Measurements from ENCODE around the gene FOXO1. TPM values are rescaled to one million over a fixed set of nuclear protein-coding genes. Genes with fewer than 3 reads are reported as not detected.

Gene FOXO1
- total and polyA plus RNA-seq, 9 of the 15 experiments (the other 6 are each of a cell fraction or from before 2014, with no cell fraction given) = 0.04 to 0.73 (median 0.20) TPM

DNA sequence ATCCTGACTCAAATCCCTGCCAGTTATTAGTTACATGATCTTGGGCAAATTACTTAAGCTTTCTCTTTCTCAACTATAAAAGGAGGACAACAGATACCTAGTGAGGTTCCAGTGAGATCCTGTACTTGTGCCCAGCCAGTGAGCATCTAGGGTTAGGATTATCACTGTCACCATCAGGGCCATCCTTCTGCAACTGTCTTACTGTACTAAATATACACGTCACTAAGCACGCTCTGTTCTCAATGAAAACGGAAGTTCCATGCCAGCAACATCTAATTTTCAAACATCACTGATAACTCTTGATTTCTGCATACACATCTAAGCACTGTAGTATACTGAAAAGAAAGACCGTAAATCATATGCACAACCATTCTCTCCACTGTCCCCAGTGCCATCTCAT is 70.0 kb downstream of the FOXO1 start:
- no TSS peak for BruUV-seq (replicated peaks)
- no peak overlapping the region for H3K4me3 ChIP-seq
- CTCF ChIA-PET (ENCODE audit: low intra/inter-chr PET ratio) = no interaction called here
- peaks cover 0 to 6% of the 10 kb centered on the region in 2 experiments; a peak in 1 of 5 replicates for H3K27me3 ChIP-seq (ENCODE audit: control insufficient read depth in 2 of 2, insufficient read depth in 2 of 2, low read length in 2 of 2)
- intact Hi-C loops (cut with micrococcal nuclease) = no loop called here
- no peaks in the 10 kb centered on the region for H3K9me3 ChIP-seq (replicated peaks; ENCODE audit: control insufficient read depth, insufficient read depth, low read depth, low read length)
- POLR2A ChIA-PET = no interaction called here
- no peak overlapping the region for H3K27ac ChIP-seq (ENCODE audit: extremely low read depth, low read depth, low read length)
- FAIRE-seq (no peak), ATAC-seq (no peak), DNase-seq (ENCODE audit: extremely low read depth in 1 of 4, low spot score in 3 of 4) (no peak)
- in situ Hi-C loops (cut with MboI) = no loop called here
- H2AFZ ChIP-seq (ENCODE audit: low read depth, low read length) = no peak overlapping the region
- TF ChIP-seq, protein P1, sequence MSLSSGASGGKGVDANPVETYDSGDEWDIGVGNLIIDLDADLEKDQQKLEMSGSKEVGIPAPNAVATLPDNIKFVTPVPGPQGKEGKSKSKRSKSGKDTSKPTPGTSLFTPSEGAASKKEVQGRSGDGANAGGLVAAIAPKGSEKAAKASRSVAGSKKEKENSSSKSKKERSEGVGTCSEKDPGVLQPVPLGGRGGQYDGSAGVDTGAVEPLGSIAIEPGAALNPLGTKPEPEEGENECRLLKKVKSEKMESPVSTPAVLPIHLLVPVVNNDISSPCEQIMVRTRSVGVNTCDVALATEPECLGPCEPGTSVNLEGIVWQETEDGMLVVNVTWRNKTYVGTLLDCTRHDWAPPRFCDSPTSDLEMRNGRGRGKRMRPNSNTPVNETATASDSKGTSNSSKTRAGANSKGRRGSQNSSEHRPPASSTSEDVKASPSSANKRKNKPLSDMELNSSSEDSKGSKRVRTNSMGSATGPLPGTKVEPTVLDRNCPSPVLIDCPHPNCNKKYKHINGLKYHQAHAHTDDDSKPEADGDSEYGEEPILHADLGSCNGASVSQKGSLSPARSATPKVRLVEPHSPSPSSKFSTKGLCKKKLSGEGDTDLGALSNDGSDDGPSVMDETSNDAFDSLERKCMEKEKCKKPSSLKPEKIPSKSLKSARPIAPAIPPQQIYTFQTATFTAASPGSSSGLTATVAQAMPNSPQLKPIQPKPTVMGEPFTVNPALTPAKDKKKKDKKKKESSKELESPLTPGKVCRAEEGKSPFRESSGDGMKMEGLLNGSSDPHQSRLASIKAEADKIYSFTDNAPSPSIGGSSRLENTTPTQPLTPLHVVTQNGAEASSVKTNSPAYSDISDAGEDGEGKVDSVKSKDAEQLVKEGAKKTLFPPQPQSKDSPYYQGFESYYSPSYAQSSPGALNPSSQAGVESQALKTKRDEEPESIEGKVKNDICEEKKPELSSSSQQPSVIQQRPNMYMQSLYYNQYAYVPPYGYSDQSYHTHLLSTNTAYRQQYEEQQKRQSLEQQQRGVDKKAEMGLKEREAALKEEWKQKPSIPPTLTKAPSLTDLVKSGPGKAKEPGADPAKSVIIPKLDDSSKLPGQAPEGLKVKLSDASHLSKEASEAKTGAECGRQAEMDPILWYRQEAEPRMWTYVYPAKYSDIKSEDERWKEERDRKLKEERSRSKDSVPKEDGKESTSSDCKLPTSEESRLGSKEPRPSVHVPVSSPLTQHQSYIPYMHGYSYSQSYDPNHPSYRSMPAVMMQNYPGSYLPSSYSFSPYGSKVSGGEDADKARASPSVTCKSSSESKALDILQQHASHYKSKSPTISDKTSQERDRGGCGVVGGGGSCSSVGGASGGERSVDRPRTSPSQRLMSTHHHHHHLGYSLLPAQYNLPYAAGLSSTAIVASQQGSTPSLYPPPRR (CRISPR knock-in tag; IDR thresholded peaks at IDR 0.05; ENCODE audit: borderline replicate concordance) = no peak
- TF ChIP-seq HNRNPLL (IDR thresholded peaks at IDR 0.05; ENCODE audit: low read depth, low read length, poor library complexity, severe bottlenecking) (no peak), CAMTA2 (CRISPR knock-in tag; conservative IDR thresholded peaks at IDR 0.05) (no peak), ZBTB17 (CRISPR knock-in tag; IDR thresholded peaks at IDR 0.05) (no peak), SMARCA4 (IDR thresholded peaks at IDR 0.05) (no peak), PRPF4 (IDR thresholded peaks at IDR 0.05; ENCODE audit: insufficient read depth, low read depth, low read length, poor library complexity, severe bottlenecking) (no peak)
- H3K36me3 ChIP-seq (ENCODE audit: control insufficient read depth, insufficient read depth, low read length) = no peaks in the 10 kb centered on the region
- no peaks in the 10 kb centered on the region for H3K9me1 ChIP-seq (ENCODE audit: control insufficient read depth, insufficient read depth, low read length)
- WGBS (ENCODE audit: insufficient coverage, low coverage, missing lambda C conversion rate) = 0% methylated on average over 4 of the region's 4 CpGs
- no peaks in the 10 kb centered on the region for H3K79me2 ChIP-seq (ENCODE audit: control insufficient read depth, insufficient read depth, low read length)
- no peak overlapping the region for H3K4me2 ChIP-seq (ENCODE audit: insufficient read depth, low read length)
- H3K4me1 ChIP-seq (replicated peaks in 1 of 2; ENCODE audit: control insufficient read depth in 2 of 2, insufficient read depth in 2 of 2, low read length in 2 of 2) = no peaks in the 10 kb centered on the region
- H4K20me1 ChIP-seq (replicated peaks; ENCODE audit: control insufficient read depth, insufficient read depth, low read length) = no peaks in the 10 kb centered on the region; the same call in 1 of the 2 replicates
- no peak overlapping the region for H3K9ac ChIP-seq (ENCODE audit: insufficient read depth in 1 of 2, low read depth in 2 of 2, low read length in 2 of 2)
